ENCODE measurements around the gene MACROD2.

DNA sequence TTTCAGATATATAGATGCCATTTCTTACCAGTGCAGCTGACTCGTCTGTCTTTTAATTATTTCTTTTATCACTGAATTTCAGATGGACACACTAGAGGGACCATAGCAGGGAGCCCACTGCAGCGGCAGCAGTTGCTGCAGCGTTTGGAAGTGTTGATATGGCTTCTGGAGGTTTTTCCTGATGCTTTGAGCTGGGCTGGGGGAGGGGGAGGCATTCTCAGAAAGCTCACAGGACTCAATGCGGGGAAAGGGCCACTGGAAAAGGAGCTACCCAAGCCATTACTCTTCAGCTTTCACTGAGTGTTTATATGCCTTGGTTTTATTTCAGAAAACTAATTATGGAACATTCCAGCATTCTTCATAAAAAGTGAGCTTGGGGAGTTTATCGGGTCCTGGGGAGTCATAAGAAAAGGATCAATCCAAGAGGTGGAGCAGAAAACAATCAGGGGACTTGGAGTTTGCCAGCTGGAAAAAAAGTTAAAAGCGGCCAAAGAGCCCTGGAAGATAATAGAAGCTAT is 1082.5 kb downstream of the MACROD2 start:
- no peak for TF ChIP-seq CTCF (IDR thresholded peaks at IDR 0.05; ENCODE audit: poor library complexity, severe bottlenecking)
- no peak for TF ChIP-seq RAD21 (conservative IDR thresholded peaks at IDR 0.05)
- no peak for TF ChIP-seq POLR2AphosphoS5 (IDR thresholded peaks at IDR 0.05)
- no peak for TF ChIP-seq EZH2 (IDR thresholded peaks at IDR 0.05; ENCODE audit: borderline replicate concordance, insufficient read depth, low read length, poor library complexity, severe bottlenecking)
- TF ChIP-seq TAF1 (IDR thresholded peaks at IDR 0.05; ENCODE audit: low read depth) = no peak
